Kasumi-1 (cell line): ENCODE data around the gene PRR9.

Experiments used
- DNase-seq, 2 experiments: peaks; one replicate each; lab custom pipeline; 2025; lab: John Stamatoyannopoulos, UW

Gene PRR9

GRCh38 chr1:153262462-153263157 is 45.2 kb downstream of the PRR9 start:
- DNase-seq: no peak

GRCh38 chr1:153265457-153265856 is 48.1 kb downstream of the PRR9 start:
- peak; percentile 4 to 12 for DNase-seq
